Stimulated activated CD4-positive, alpha-beta T cell treated with anti-CD3 and anti-CD28 coated beads, Interleukin-12 subunit alpha, Interleukin-12 subunit beta, amount 100 ng/mL, for 48 hours (primary cell): ENCODE data around the gene RNF145.
A peak's percentile ranks its signal among the peaks of the same experiment; 100 is the strongest.

ENCODE experiments used
- DNase-seq, 3 donors: peaks; one replicate each; pipeline ENCODE4 v3.0.0-alpha.2; 2020; ENCODE audit warnings: low read depth in 2 of 3, low spot score in 1 of 3

The RNF145 gene

GRCh38 chr5:159220206-159220605 lies 10.9 kb upstream of the RNF145 start:
- DNase-seq, result no peak

DNA sequence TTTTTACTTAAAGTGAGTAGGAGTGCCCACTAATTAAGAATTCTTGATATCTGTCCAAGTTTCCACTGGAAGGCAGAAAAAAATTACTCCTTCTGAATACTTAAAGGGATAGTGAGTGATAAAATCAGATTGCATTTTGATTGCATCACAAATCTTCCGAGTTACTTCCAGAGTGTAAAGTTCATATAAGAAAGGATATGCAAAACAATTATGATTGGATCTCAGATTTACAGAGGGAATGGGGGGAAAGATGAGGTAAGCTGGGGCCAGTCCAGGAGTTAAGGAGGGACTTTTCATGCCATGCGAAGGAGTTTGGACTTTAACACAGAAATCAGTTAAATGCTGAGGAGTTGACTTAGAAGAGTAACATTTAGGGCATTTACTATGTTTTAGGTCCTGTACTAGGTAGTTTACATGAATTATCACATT lies 9.3 kb upstream of the RNF145 start:
- DNase-seq, result no peak

GRCh38 chr5:159217236-159217635 lies 7.9 kb upstream of the RNF145 start:
- no peak for DNase-seq

DNA sequence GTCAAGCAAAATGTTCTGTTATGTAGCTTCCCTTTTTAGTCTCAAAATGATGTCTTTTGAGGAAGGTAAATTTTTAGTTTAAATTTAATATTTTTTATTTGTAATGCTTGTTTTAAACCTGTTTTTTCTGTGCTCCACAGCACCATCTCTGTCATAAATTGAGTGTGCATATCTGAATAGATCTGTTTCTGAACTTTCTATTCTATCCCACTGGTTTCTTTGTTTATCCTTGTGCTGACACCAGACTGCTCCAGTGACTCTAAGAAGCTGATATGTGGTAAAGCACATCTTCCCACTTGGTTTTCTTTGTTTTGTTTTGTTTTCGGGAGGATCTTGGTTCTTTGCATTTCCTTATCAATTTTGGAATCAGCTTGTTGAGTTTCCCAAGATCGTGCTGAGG lies 7.1 kb upstream of the RNF145 start:
- DNase-seq, result no peak

GRCh38 chr5:159215886-159216285 lies 6.5 kb upstream of the RNF145 start:
- no peak for DNase-seq

DNA sequence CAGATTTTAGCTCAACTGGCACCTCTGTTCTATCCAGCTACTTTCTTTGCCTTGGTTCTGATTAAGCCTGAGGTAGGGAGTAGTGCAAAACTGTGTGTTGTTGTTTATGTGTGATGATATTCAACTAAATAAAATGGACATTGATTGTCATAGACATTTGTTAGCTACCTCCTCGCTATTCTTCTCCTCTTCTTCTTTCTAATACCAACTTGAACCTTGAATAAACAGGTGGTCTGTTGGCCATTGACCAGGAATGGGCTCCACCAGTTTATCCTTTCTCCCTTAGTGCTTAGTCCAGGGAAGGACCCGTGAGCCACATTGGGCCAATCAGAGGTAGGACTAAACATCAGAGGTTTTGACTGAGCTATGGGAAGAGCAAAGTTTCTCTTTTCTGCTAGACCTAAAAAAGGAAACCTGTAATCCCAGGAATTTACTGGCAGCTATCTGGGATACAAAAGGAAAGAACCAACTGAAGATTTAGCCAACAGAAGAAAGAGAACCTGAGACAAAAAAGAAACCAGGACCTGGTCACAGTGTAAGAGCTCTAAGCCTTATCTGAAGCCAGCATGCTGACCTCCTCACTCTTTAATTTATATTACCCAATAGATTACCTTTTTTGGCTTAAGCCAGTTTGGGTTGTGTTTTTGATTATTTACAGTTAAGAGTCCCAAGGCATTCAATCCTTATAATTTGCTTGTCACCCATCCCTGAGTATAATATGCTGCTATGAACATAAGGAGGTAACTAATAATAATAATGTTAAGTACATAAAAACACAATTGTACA lies 5.3 kb upstream of the RNF145 start:
- no peak for DNase-seq

DNA sequence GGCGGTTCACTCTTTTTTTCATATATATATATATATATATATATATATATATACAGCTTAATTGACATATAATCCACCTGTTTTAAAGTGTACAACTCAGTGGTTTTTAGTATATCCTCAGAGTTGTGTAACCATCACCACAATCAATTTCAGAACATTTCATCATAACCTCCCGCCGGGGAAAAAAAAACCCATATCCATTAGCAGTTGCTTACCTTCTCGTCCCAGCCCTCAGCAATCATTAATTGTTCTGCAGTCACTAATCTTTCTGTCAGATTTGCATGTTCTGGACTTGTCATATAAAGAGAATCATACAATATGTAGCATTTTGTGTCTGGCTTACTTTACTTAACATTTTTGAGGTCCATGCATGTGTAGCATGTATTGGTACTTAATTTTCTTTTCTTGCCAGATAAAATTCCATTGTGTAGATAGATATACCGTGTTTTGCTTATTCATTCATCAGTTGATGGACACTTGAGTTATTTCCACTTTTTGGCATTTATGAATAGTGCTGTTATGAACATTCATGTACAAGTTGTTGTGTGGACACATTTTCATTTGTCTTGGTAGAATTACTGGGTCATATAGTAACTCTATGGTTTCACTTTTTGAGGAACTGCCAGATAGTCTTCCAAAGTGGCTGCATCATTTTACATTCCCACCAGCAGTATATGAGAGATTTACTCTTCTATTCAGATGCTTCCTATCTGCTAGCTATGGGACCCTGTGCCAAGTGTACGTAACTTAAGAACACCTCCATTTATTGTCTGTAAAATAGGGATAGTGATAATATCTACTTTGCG lies 3.5 kb upstream of the RNF145 start:
- DNase-seq, result no peak

DNA sequence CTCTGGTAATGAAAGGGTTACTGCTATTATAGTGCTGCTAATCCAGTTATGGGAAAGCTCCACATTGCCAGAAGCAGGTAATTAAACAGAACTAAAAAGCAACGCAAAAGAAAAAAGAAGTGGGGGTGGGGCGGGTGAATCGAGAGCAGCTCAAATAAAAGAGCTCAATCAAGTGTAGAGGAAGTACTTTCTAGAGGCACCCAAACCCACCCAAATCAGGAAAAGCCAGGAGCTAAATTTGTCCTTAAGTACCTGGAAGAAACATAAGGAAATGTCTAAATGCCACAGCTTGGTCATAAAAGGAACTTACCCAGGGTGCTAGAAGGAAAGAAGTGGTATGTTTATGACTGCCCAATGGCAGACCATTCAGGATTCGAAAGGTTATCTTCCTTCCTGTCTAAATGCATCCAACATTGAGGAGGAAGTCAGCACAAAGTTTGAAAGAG lies 2.4 kb upstream of the RNF145 start:
- no peak for DNase-seq

DNA sequence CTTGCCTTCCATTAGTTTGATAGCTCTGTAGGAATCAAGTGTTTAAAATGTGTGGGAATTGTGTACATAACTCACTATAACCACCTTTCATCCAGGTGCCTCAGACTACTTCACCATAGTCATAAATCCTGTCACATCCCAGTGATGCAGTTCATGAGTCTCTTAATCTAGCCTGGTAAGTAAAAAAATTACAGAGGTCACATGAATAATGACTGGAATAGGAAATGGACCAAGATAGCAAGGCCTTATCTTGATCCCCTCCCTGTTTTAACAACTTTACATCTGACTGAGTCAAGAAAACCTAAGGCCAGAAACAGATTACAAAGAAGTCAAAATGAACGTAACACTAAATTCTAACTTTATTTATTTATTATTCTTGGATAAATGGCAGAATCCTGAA lies 1.5 kb upstream of the RNF145 start:
- no peak for DNase-seq

- no peak for DNase-seq
Observed at GRCh38 chr5:159210210-159210661, 883 bp upstream of the RNF145 start.

DNA sequence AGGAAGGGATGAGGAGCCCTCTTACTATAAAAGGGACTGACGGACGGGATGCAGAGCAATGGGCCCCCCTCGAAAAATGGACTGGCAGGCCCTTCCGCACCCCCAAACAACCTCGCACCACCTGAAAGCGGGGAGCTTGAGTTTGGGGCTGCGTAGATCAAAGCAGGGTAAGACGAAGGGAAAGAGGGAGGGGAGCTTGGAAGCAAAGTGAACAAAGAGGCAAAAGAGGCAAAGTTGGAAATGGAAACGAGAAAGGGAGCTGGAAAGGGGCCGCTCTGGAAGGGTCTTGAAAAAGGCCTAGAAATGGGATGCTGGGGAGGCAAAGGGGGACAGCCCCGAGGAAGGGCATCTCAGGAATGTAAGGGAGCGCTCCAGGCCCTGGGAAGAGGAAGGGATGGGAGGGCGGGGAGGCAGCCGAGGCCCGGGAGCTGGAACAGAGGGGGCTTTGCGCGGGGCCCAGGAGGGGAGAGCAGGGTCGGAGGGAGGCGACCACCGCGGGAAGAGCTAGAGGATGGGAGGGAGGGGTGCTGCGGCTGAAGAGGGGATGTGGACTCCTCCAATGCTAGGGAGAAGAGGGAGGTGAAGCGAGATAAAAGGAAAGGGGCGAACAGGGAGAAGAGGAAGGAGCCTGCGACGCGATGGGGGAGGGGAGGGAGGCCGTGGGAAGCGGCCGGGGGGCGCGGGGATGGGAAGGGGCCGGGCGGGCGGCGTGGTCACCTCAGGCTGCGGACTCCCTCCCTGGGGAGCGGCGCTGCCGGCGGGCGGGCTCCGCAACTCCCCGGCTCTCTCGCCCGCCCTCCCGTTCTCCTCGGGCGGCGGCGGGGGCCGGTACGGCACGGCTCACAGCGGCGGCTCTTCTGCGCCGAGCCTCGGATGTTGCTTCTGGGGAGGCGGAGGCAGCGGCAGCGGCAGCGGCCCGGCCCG lies 577 bp downstream of the RNF145 start:
- DNase-seq, result no peak

DNA sequence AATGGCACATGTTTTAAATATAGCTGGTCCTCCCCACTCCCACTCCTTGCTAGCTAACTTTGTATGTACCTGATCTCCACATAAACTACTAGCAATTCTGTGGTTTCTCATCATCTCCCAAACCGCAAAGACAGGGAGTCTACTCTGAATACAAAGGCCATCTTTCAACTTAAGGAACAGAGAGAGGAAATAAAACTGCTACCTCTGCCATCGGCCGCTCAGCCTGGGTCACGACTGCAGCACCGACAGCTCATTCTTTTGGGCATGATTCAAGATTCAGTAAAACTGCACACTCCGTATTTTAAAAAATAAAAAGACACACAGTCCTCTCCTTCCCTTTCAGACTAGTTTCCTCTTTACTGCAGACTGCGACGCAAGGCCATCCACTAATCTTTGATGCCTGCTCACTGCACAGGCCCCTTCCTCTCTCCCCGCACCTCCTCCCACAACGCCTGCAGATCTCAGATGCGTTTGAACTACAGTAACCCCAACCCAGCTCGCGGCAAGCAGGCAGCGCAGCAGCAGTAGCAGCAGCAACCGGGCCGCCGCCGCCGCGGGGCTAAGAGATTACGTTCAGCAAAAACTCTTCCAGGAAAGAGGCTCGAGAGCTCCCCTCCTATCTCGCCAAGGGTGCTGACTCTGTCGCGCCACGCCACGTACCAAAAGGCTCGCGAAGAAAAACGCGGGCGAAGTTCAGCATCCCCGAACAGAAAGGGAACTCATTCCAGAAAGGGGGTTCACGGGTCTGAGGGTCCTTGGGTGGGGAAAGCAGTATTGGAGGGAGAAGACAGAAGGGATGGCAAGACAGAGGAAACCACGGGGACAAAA lies 1.5 kb downstream of the RNF145 start:
- DNase-seq, result peak; percentile 47 to 76 (median 76)

GRCh38 chr5:159207222-159207685 lies 2.1 kb downstream of the RNF145 start:
- no peak for DNase-seq

GRCh38 chr5:159206818-159207217 lies 2.5 kb downstream of the RNF145 start:
- DNase-seq, result no peak

GRCh38 chr5:159206368-159206767 lies 3.0 kb downstream of the RNF145 start:
- DNase-seq, result no peak

DNA sequence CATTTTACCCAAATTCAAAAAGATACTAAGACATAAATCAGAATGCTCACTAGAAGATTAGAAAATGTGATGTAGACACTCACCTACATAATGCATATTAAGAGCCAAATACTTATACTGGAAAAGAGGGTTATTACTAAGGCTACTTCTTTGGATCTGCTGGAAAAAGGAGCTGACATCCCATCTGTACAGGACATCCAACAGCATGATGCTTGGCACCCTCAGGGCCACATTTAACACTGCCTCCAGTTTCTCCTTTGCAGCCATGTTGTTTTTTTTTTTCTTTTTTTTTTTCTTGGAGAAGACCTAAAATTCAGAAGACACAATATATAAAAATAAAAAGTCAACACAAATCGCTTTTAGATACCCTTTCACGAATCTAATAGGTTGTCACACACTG lies 6.0 kb downstream of the RNF145 start:
- no peak for DNase-seq

- DNase-seq, result no peak
Observed at GRCh38 chr5:159202151-159202550, 7.2 kb downstream of the RNF145 start.

DNA sequence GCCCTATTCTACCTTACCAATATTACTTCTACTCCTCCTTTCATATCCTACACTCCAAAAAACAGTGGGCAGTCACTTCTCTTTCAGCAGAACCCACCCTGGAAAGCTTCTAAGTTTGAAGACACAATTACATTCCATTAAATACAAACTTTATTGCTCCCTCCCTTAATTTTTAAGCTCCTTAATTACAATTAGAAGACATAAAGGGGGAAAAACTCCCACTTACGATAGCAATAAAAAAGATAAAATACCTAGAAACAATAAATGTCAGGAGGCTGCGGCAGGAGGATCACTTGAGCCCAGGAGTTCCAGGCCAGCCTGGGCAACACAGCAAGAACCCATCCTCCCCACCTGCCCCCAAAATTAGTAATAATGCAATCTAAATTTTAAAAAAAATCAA lies 9.6 kb downstream of the RNF145 start:
- no peak for DNase-seq

GRCh38 chr5:159199225-159199624 lies 10.1 kb downstream of the RNF145 start:
- DNase-seq, result no peak
